WTC11 (cell line): Measurements from ENCODE around the gene CDHR5. TPM values are rescaled to one million over a fixed set of nuclear protein-coding genes. Genes with fewer than 3 reads are reported as not detected.

Experiments used
- ATF3 ChIP-seq: sonication (generic); formaldehyde crosslinking; conservative IDR thresholded peaks from 2 replicates; pipeline ENCODE4 v1.8.1; 2022; ENCODE audit warnings: mild to moderate bottlenecking, missing genetic modification reagents
- CBFB ChIP-seq: sonication (generic); formaldehyde crosslinking; IDR thresholded peaks from 2 replicates; pipeline ENCODE4 v1.8.1; 2022; ENCODE audit warnings: mild to moderate bottlenecking, low read depth, missing genetic modification reagents
- CREB1 ChIP-seq: sonication (generic); formaldehyde crosslinking; IDR thresholded peaks from 2 replicates; pipeline ENCODE4 v1.8.0; 2023; ENCODE audit warnings: mild to moderate bottlenecking, missing genetic modification reagents
- ELF4 ChIP-seq: sonication (generic); formaldehyde crosslinking; IDR thresholded peaks from 2 replicates; pipeline ENCODE4 v1.8.1; 2022; ENCODE audit warnings: low read depth, mild to moderate bottlenecking, moderate library complexity, missing genetic modification reagents
- EMX1 ChIP-seq: fragments of 250-450 bp; sonication (Bioruptor Pico); IDR thresholded peaks from 2 replicates; pipeline ENCODE4 v1.8.0; 2021; ENCODE audit warnings: mild to moderate bottlenecking
- ESRRA ChIP-seq: sonication (generic); formaldehyde crosslinking; IDR thresholded peaks from 2 replicates; pipeline ENCODE4 v1.8.1; 2022; ENCODE audit warnings: mild to moderate bottlenecking, missing genetic modification reagents, borderline replicate concordance
- GABPB1 ChIP-seq: sonication (generic); formaldehyde crosslinking; IDR thresholded peaks from 2 replicates; pipeline ENCODE4 v1.8.1; 2023; ENCODE audit warnings: mild to moderate bottlenecking, missing genetic modification reagents
- GTF2I ChIP-seq: fragments of 250-450 bp; sonication (Bioruptor Pico); conservative IDR thresholded peaks from 2 replicates; pipeline ENCODE4 v1.4.0; 2021; ENCODE audit warnings: mild to moderate bottlenecking
- HMGXB4 ChIP-seq: sonication (generic); formaldehyde crosslinking; IDR thresholded peaks from 2 replicates; pipeline ENCODE4 v1.8.1; 2023; ENCODE audit warnings: mild to moderate bottlenecking, moderate library complexity, missing genetic modification reagents
- MXD4 ChIP-seq: fragments of 250-450 bp; sonication (Bioruptor Pico); IDR thresholded peaks from 2 replicates; pipeline ENCODE4 v1.8.0; 2021; ENCODE audit warnings: mild to moderate bottlenecking, moderate library complexity, borderline replicate concordance
- MYBL2 ChIP-seq: sonication (generic); formaldehyde crosslinking; IDR thresholded peaks from 2 replicates; pipeline ENCODE4 v1.8.1; 2023; ENCODE audit warnings: mild to moderate bottlenecking, moderate library complexity, missing genetic modification reagents
- NR1H2 ChIP-seq: sonication (generic); formaldehyde crosslinking; IDR thresholded peaks from 2 replicates; pipeline ENCODE4 v1.9.0; 2021; ENCODE audit warnings: mild to moderate bottlenecking, moderate library complexity, missing genetic modification reagents
- NR2C2 ChIP-seq: sonication (generic); formaldehyde crosslinking; IDR thresholded peaks from 2 replicates; pipeline ENCODE4 v1.8.0; 2022; ENCODE audit warnings: mild to moderate bottlenecking, missing genetic modification reagents
- OVOL2 ChIP-seq: fragments of 250-450 bp; sonication (Bioruptor Pico); IDR thresholded peaks from 2 replicates; pipeline ENCODE4 v1.9.0; 2021; ENCODE audit warnings: mild to moderate bottlenecking, borderline replicate concordance
- PRRX2 ChIP-seq: fragments of 250-450 bp; sonication (Bioruptor Pico); IDR thresholded peaks from 2 replicates; pipeline ENCODE4 v1.8.0; 2021; ENCODE audit warnings: mild to moderate bottlenecking
- SMAD3 ChIP-seq: sonication (generic); formaldehyde crosslinking; IDR thresholded peaks from 2 replicates; pipeline ENCODE4 v1.8.0; 2022; ENCODE audit warnings: missing genetic modification reagents, mild to moderate bottlenecking, borderline replicate concordance
- SP1 ChIP-seq: sonication (generic); formaldehyde crosslinking; conservative IDR thresholded peaks from 2 replicates; pipeline ENCODE4 v1.8.1; 2022; ENCODE audit warnings: missing genetic modification reagents
- TEAD1 ChIP-seq: sonication (generic); formaldehyde crosslinking; IDR thresholded peaks from 2 replicates; pipeline ENCODE4 v1.8.0; 2022; ENCODE audit warnings: mild to moderate bottlenecking, missing genetic modification reagents
- ZNF219 ChIP-seq: sonication (generic); formaldehyde crosslinking; IDR thresholded peaks from 2 replicates; pipeline ENCODE4 v1.8.0; 2023; ENCODE audit warnings: missing genetic modification reagents, mild to moderate bottlenecking, borderline replicate concordance
- ZNF232 ChIP-seq: sonication (generic); formaldehyde crosslinking; IDR thresholded peaks from 2 replicates; pipeline ENCODE4 v1.8.0; 2022; ENCODE audit warnings: mild to moderate bottlenecking, missing genetic modification reagents
- ZNF416 ChIP-seq: fragments of 250-450 bp; sonication (Bioruptor Pico); IDR thresholded peaks from 2 replicates; pipeline ENCODE4 v1.9.0; 2021; ENCODE audit warnings: mild to moderate bottlenecking, inconsistent platforms
- total RNA-seq: library from RNA; stranded (reverse); gene quantifications from 3 replicates; pipeline ENCODE4 v1.2.3, GENCODE V29; 2021
- TF ChIP-seq, protein P1 (sequence below): fragments of 250-450 bp; sonication (Bioruptor Pico); conservative IDR thresholded peaks from 2 replicates; pipeline ENCODE4 v1.9.0; 2021; ENCODE audit warnings: mild to moderate bottlenecking
- TF ChIP-seq, protein P2 (sequence below): fragments of 250-450 bp; sonication (Bioruptor Pico); IDR thresholded peaks from 2 replicates; pipeline ENCODE4 v1.9.0; 2021; ENCODE audit warnings: mild to moderate bottlenecking, borderline replicate concordance
- TF ChIP-seq, protein P3 (sequence below): sonication (generic); formaldehyde crosslinking; IDR thresholded peaks from 2 replicates; pipeline ENCODE4 v1.8.0; 2023; ENCODE audit warnings: missing genetic modification reagents
- TF ChIP-seq, protein P4 (sequence below): fragments of 250-450 bp; sonication (Bioruptor Pico); IDR thresholded peaks from 2 replicates; pipeline ENCODE4 v1.9.0; 2021; ENCODE audit warnings: mild to moderate bottlenecking
- TF ChIP-seq, protein P5 (sequence below): sonication (generic); formaldehyde crosslinking; IDR thresholded peaks from 2 replicates; pipeline ENCODE4 v1.8.1; 2022; ENCODE audit warnings: missing genetic modification reagents, borderline replicate concordance
- TF ChIP-seq, protein P6 (sequence below): sonication (generic); formaldehyde crosslinking; IDR thresholded peaks from 2 replicates; pipeline ENCODE4 v1.8.1; 2023; ENCODE audit warnings: mild to moderate bottlenecking, missing genetic modification reagents

The CDHR5 gene
- total RNA-seq, 1 experiment from 2014 or later: 0.26 TPM

DNA sequence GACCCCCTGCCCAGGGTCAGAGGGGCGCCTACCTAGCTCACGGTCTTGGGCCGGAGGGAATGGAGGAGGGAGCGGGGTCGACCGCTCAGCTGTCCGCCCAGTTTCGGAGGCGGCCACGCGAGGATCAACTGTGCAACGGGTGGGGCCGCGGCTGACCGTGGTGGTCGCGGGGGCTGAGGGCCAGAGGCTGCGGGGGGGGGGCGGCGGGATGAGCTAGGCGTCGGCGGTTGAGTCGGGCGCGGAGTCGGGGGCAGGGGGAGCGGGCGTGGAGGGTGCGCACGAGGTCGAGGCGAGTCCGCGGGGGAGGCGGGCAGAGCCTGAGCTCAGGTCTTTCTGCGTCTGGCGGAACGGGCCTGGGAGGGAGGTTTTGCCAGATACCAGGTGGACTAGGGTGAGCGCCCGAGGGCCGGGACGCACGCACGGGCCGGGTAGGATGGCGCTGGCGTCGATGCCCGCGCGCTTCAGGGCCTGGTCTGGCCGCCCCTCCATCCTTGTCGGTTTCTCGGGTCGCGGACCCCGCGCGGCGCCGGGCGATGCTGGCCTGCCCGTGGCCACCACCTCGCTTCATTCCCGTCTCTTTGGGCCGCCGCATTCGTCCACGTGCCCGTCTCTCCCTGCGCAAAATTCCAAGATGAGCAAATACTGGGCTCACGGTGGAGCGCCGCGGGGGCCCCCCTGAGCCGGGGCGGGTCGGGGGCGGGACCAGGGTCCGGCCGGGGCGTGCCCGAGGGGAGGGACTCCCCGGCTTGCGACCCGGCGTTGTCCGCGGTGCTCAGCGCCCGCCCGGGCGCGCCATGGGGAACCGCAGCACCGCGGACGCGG, 12.0 kb upstream of the CDHR5 start, which contains the start of gene DRD4 (continued):
- TF ChIP-seq, protein P1, sequence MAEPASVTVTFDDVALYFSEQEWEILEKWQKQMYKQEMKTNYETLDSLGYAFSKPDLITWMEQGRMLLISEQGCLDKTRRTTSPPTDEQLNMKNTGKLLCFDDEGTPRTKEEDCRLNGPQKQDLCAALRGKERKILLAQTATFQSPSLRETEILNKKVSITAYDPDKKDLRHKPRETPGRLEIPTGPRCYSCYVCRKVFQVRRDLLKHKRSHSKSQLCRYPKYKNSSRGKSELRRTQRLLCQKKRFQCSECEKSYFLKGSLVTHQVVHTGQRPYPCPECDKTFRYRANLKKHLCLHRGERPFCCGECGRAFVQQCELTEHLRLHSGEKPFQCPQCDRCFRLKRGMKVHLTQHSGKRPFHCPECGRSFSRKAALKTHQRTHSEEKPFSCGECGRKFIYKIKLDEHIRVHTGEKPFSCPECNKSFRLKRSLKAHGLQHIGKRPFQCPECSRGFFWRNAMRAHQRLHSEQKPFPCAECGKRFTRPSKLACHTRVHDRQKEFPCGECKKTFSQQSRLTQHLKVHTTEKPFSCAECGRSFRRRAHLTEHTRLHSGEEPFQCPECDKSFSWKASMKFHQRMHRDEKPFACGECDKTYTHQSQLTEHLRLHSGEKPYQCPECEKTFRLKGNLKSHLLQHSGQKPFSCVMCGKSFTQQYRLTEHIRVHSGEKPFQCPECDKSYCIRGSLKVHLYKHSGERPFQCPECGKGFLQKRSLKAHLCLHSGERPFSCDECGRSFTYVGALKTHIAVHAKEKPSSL: no peak
- no peak for TF ChIP-seq OVOL2 (CRISPR knock-in tag)
- no peak for TF ChIP-seq ZNF219
- TF ChIP-seq HMGXB4 (CRISPR knock-in tag): no peak
- no peak for TF ChIP-seq TEAD1 (CRISPR knock-in tag)
- no peak for TF ChIP-seq ZNF416 (CRISPR knock-in tag)
- TF ChIP-seq, protein P2, sequence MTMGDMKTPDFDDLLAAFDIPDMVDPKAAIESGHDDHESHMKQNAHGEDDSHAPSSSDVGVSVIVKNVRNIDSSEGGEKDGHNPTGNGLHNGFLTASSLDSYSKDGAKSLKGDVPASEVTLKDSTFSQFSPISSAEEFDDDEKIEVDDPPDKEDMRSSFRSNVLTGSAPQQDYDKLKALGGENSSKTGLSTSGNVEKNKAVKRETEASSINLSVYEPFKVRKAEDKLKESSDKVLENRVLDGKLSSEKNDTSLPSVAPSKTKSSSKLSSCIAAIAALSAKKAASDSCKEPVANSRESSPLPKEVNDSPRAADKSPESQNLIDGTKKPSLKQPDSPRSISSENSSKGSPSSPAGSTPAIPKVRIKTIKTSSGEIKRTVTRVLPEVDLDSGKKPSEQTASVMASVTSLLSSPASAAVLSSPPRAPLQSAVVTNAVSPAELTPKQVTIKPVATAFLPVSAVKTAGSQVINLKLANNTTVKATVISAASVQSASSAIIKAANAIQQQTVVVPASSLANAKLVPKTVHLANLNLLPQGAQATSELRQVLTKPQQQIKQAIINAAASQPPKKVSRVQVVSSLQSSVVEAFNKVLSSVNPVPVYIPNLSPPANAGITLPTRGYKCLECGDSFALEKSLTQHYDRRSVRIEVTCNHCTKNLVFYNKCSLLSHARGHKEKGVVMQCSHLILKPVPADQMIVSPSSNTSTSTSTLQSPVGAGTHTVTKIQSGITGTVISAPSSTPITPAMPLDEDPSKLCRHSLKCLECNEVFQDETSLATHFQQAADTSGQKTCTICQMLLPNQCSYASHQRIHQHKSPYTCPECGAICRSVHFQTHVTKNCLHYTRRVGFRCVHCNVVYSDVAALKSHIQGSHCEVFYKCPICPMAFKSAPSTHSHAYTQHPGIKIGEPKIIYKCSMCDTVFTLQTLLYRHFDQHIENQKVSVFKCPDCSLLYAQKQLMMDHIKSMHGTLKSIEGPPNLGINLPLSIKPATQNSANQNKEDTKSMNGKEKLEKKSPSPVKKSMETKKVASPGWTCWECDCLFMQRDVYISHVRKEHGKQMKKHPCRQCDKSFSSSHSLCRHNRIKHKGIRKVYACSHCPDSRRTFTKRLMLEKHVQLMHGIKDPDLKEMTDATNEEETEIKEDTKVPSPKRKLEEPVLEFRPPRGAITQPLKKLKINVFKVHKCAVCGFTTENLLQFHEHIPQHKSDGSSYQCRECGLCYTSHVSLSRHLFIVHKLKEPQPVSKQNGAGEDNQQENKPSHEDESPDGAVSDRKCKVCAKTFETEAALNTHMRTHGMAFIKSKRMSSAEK (CRISPR knock-in tag): no peak
- TF ChIP-seq MYBL2 (CRISPR knock-in tag): peak; percentile 37; the same call in 1 of the 2 replicates
- TF ChIP-seq GTF2I (CRISPR knock-in tag): no peak
- no peak for TF ChIP-seq EMX1 (CRISPR knock-in tag)
- TF ChIP-seq, protein P3, sequence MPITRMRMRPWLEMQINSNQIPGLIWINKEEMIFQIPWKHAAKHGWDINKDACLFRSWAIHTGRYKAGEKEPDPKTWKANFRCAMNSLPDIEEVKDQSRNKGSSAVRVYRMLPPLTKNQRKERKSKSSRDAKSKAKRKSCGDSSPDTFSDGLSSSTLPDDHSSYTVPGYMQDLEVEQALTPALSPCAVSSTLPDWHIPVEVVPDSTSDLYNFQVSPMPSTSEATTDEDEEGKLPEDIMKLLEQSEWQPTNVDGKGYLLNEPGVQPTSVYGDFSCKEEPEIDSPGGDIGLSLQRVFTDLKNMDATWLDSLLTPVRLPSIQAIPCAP (CRISPR knock-in tag): no peak
- TF ChIP-seq CBFB (CRISPR knock-in tag): no peak
- TF ChIP-seq, protein P4, sequence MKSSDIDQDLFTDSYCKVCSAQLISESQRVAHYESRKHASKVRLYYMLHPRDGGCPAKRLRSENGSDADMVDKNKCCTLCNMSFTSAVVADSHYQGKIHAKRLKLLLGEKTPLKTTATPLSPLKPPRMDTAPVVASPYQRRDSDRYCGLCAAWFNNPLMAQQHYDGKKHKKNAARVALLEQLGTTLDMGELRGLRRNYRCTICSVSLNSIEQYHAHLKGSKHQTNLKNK (CRISPR knock-in tag): no peak
- no peak for TF ChIP-seq ELF4 (CRISPR knock-in tag)
- no peak for TF ChIP-seq NR2C2 (CRISPR knock-in tag)
- no peak for TF ChIP-seq PRRX2
- no peak for TF ChIP-seq ATF3
- no peak for TF ChIP-seq SMAD3
- TF ChIP-seq NR1H2 (CRISPR knock-in tag): no peak
- TF ChIP-seq, protein P5, sequence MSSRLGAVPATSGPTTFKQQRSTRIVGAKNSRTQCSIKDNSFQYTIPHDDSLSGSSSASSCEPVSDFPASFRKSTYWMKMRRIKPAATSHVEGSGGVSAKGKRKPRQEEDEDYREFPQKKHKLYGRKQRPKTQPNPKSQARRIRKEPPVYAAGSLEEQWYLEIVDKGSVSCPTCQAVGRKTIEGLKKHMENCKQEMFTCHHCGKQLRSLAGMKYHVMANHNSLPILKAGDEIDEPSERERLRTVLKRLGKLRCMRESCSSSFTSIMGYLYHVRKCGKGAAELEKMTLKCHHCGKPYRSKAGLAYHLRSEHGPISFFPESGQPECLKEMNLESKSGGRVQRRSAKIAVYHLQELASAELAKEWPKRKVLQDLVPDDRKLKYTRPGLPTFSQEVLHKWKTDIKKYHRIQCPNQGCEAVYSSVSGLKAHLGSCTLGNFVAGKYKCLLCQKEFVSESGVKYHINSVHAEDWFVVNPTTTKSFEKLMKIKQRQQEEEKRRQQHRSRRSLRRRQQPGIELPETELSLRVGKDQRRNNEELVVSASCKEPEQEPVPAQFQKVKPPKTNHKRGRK (CRISPR knock-in tag): no peak
- no peak for TF ChIP-seq CREB1 (CRISPR knock-in tag)
- no peak for TF ChIP-seq ZNF232 (CRISPR knock-in tag)
- no peak for TF ChIP-seq ESRRA (CRISPR knock-in tag)
- TF ChIP-seq MXD4 (CRISPR knock-in tag): no peak
- TF ChIP-seq, protein P6, sequence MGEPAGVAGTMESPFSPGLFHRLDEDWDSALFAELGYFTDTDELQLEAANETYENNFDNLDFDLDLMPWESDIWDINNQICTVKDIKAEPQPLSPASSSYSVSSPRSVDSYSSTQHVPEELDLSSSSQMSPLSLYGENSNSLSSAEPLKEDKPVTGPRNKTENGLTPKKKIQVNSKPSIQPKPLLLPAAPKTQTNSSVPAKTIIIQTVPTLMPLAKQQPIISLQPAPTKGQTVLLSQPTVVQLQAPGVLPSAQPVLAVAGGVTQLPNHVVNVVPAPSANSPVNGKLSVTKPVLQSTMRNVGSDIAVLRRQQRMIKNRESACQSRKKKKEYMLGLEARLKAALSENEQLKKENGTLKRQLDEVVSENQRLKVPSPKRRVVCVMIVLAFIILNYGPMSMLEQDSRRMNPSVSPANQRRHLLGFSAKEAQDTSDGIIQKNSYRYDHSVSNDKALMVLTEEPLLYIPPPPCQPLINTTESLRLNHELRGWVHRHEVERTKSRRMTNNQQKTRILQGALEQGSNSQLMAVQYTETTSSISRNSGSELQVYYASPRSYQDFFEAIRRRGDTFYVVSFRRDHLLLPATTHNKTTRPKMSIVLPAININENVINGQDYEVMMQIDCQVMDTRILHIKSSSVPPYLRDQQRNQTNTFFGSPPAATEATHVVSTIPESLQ (CRISPR knock-in tag): no peak
- peak; percentile 29; the same call in 1 of the 2 replicates for TF ChIP-seq SP1 (CRISPR knock-in tag)
- TF ChIP-seq GABPB1 (CRISPR knock-in tag): no peak
